SU-DHL-6 (cell line): ENCODE measurements around the gene CD72.

Experiments
- EZH2phosphoT487 ChIP-seq: fragments of 200-600 bp; sonication (generic), shearing (Covaris generic); conservative IDR thresholded peaks from 2 replicates; pipeline ENCODE4 v1.6.1; 2018; ENCODE audit warnings: mild to moderate bottlenecking, antibody characterized with exemption, low read length, moderate library complexity, mixed read lengths
- TF ChIP-seq, protein P1 (sequence below): fragments of 200-600 bp; sonication (generic); IDR thresholded peaks from one replicate; pipeline ENCODE4 v1.5.1; 2017; ENCODE audit warnings: antibody characterized with exemption, mild to moderate bottlenecking, low read length, moderate library complexity; ENCODE audit not compliant: insufficient read depth, poor library complexity, severe bottlenecking

DNA sequence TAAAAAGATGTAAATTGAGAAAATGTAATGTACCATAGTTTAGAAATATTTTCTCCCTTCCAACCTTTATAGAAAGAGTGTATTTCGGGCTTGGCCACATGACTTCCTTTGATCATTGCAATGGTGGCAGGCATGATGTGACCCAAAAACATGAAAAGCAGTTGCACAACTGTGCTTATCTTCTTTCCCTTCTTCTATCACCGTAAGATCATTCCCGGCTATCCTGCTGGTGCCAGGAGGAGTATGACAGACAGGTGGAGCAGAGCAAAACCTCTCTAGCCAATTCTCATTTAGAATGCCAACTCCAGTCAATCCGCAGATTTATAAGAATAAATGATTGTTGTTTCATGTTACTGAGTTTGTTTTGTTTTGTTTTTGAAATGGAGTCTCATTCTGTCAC, 23.7 kb downstream of the CD72 start:
- TF ChIP-seq, protein P1, sequence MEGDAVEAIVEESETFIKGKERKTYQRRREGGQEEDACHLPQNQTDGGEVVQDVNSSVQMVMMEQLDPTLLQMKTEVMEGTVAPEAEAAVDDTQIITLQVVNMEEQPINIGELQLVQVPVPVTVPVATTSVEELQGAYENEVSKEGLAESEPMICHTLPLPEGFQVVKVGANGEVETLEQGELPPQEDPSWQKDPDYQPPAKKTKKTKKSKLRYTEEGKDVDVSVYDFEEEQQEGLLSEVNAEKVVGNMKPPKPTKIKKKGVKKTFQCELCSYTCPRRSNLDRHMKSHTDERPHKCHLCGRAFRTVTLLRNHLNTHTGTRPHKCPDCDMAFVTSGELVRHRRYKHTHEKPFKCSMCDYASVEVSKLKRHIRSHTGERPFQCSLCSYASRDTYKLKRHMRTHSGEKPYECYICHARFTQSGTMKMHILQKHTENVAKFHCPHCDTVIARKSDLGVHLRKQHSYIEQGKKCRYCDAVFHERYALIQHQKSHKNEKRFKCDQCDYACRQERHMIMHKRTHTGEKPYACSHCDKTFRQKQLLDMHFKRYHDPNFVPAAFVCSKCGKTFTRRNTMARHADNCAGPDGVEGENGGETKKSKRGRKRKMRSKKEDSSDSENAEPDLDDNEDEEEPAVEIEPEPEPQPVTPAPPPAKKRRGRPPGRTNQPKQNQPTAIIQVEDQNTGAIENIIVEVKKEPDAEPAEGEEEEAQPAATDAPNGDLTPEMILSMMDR: no peak
- TF ChIP-seq EZH2phosphoT487: no peak
